SK-N-SH (cell line): ENCODE measurements around the gene RBM20.
"Not testable (repeated sequence)": the region's sequence is repeated elsewhere in the genome, so short reads cannot be mapped to it uniquely, and the experiment has no call there.

Experiments
- EZH2phosphoT487 ChIP-seq: fragments of 200-600 bp; sonication (generic); IDR thresholded peaks from 2 replicates; pipeline ENCODE4 v1.6.1; 2017; ENCODE audit warnings: low read depth, mixed run types, mild to moderate bottlenecking, antibody characterized with exemption, moderate library complexity, borderline replicate concordance
- GABPA ChIP-seq: IDR thresholded peaks from 2 replicates; pipeline ENCODE4 v1.4.0; 2012; ENCODE audit warnings: low read depth, mild to moderate bottlenecking
- JUND ChIP-seq: IDR thresholded peaks from 2 replicates; pipeline ENCODE4 v1.4.0; 2012
- NRF1 ChIP-seq: IDR thresholded peaks from 2 replicates; pipeline ENCODE4 v1.6.1; 2012; ENCODE audit warnings: low read depth, mild to moderate bottlenecking, low read length
- POLR2AphosphoS5 ChIP-seq: IDR thresholded peaks from 2 replicates; pipeline ENCODE4 v1.6.1; 2012; ENCODE audit warnings: low read depth, low read length
- RAD21 ChIP-seq: IDR thresholded peaks from 2 replicates; pipeline ENCODE4 v1.6.1; 2012; ENCODE audit warnings: mild to moderate bottlenecking, low read length
- SMC3 ChIP-seq: IDR thresholded peaks from 2 replicates; pipeline ENCODE4 v1.6.1; 2012; ENCODE audit warnings: low read depth, low read length, improper control_type of control experiment
- TAF1 ChIP-seq: IDR thresholded peaks from 2 replicates; pipeline ENCODE4 v1.6.1; 2012; ENCODE audit warnings: low read depth, mild to moderate bottlenecking, low read length, moderate library complexity, borderline replicate concordance

- not testable (repeated sequence) for TF ChIP-seq SMC3, EZH2phosphoT487, JUND, POLR2AphosphoS5, RAD21, TAF1, GABPA, NRF1
Measured at GRCh38 chr10:110660289-110660688, 16.2 kb downstream of the RBM20 start.
